ENCODE results near the gene TNN.
"Not testable (repeated sequence)": the region's sequence is repeated elsewhere in the genome, so short reads cannot be mapped to it uniquely, and the experiment has no call there.

Gene TNN

GRCh38 chr1:175067362-175068106, at the start of gene TNN:
Gene TNN, plus strand, starts transcription at chr1:175067833. Its CDS starts 9,586 bp downstream, at chr1:175077419.
- no peak within 1 kb of the TSS for H3K4me3 ChIP-seq (ENCODE audit: low read depth, low read length)
- in situ Hi-C loops (cut with HindIII; ENCODE audit: low sequenced_read_pairs) = no loop called here
- no peak for TF ChIP-seq CTCF (IDR thresholded peaks at IDR 0.05; ENCODE audit: low read depth, low read length)
- no peak for DNase-seq (ENCODE audit: low read depth, low spot score)

GRCh38 chr1:175019524-175019923, 48.1 kb upstream of the TNN start:
- in situ Hi-C loops (cut with HindIII; ENCODE audit: low sequenced_read_pairs) = no loop called here
- DNase-seq (ENCODE audit: low read depth, low spot score) = no peak
- H3K4me3 ChIP-seq (ENCODE audit: low read depth, low read length) = no peak overlapping the region
- TF ChIP-seq CTCF (IDR thresholded peaks at IDR 0.05; ENCODE audit: low read depth, low read length) = no peak

- peak; percentile 99 for DNase-seq (ENCODE audit: low read depth, low spot score)
- no peak for TF ChIP-seq CTCF (IDR thresholded peaks at IDR 0.05; ENCODE audit: low read depth, low read length)
- H3K4me3 ChIP-seq (ENCODE audit: low read depth, low read length) = peak within 1 kb of the TSS; percentile 97
- in situ Hi-C loops (cut with HindIII; ENCODE audit: low sequenced_read_pairs) = no loop called here
Observed at GRCh38 chr1:175023043-175023921, 44.4 kb upstream of the TNN start, which contains the start of gene MRPS14. Gene MRPS14, minus strand, starts transcription at chr1:175023425. Its CDS starts 17 bp downstream, at chr1:175023408.

- DNase-seq (ENCODE audit: low read depth, low spot score); in situ Hi-C loops (cut with HindIII; ENCODE audit: low sequenced_read_pairs): not testable (repeated sequence)
Observed at GRCh38 chr1:175023922-175024242, 43.8 kb upstream of the TNN start.

GRCh38 chr1:175024773-175025172, 42.9 kb upstream of the TNN start:
- DNase-seq (ENCODE audit: low read depth, low spot score) = no peak
- TF ChIP-seq CTCF (IDR thresholded peaks at IDR 0.05; ENCODE audit: low read depth, low read length) = no peak
- in situ Hi-C loops (cut with HindIII; ENCODE audit: low sequenced_read_pairs) = no loop called here
- no peak overlapping the region for H3K4me3 ChIP-seq (ENCODE audit: low read depth, low read length)

More at GRCh38 chr1:175023922-175024242, 43.8 kb upstream of the TNN start:
- peak overlapping the region; percentile 97 for H3K4me3 ChIP-seq (ENCODE audit: low read depth, low read length)

GRCh38 chr1:175033953-175034352, 33.7 kb upstream of the TNN start:
- in situ Hi-C loops (cut with HindIII; ENCODE audit: low sequenced_read_pairs) = no loop called here
- TF ChIP-seq CTCF (IDR thresholded peaks at IDR 0.05; ENCODE audit: low read depth, low read length) = no peak
- no peak overlapping the region for H3K4me3 ChIP-seq (ENCODE audit: low read depth, low read length)
- DNase-seq (ENCODE audit: low read depth, low spot score) = no peak

- no peak overlapping the region for H3K4me3 ChIP-seq (ENCODE audit: low read depth, low read length)
- no peak for TF ChIP-seq CTCF (IDR thresholded peaks at IDR 0.05; ENCODE audit: low read depth, low read length)
- in situ Hi-C loops (cut with HindIII; ENCODE audit: low sequenced_read_pairs) = no loop called here
- DNase-seq (ENCODE audit: low read depth, low spot score) = no peak
Observed at GRCh38 chr1:175034775-175035174, 32.9 kb upstream of the TNN start.
